HCT116 (cell line): ENCODE results near the gene ASPG. TPM values are rescaled to one million over a fixed set of nuclear protein-coding genes. Genes with fewer than 3 reads are reported as not detected.

Experiments
- ATAC-seq: fragments of 200-7000 bp; cut with Tn5 transposase; 2 replicates; pipeline ENCODE4 v1.9.1; 2020; ENCODE audit warnings: mild to moderate bottlenecking, moderate library complexity
- BruUV-seq: library from RNA; stranded (reverse); fragments of 400-500 nt; replicated peaks from 2 replicates; lab custom pipeline; 2021; lab: Mats Ljungman, UMichigan
- CTCF ChIA-PET: fragments of 300-600 bp; sonication (Branson Sonifier 250); formaldehyde crosslinking; loops from one replicate; lab custom pipeline; 2021; ENCODE audit warnings: antibody characterized with exemption; lab: Charles Lee
- POLR2A ChIA-PET: fragments of 300-600, 350-600 bp; sonication (Branson Sonifier 250); formaldehyde crosslinking; loops from one replicate; lab custom pipeline; 2021; ENCODE audit warnings: antibody characterized with exemption; lab: Charles Lee
- RAD21 ChIA-PET, 2 experiments: fragments of 300-600 bp; sonication (Branson Sonifier 250); formaldehyde crosslinking; loops; one replicate each; lab custom pipeline; 2023; ENCODE audit warnings: low total read pairs in 2 of 2; ENCODE audit not compliant: uncharacterized antibody in 2 of 2, unreplicated experiment in 2 of 2, low non-redundant PET in 1 of 2; lab: Charles Lee
- DNase-seq: peaks from one replicate; pipeline ENCODE4 v3.0.0-alpha.2; 2010; ENCODE audit warnings: low read depth, low spot score
- H2AFZ ChIP-seq: fragments of 200-600 bp; shearing (Covaris generic), sonication (generic); 2 replicates; pipeline ENCODE4 v1.6.1; 2017; ENCODE audit warnings: low read depth, mixed run types, mixed read lengths, antibody characterized with exemption, low read length; ENCODE audit not compliant: poor library complexity, severe bottlenecking
- H3K27ac ChIP-seq: 2 replicates; pipeline ENCODE4 v1.5.1; 2012; ENCODE audit warnings: low read depth, low read length
- H3K27me3 ChIP-seq: fragments of 200-600 bp; sonication (generic); 2 replicates; pipeline ENCODE4 v1.6.1; 2016; ENCODE audit warnings: mixed run types, low read length, mixed read lengths; ENCODE audit not compliant: insufficient read depth
- H3K36me3 ChIP-seq, 2 experiments: fragments of 200-500 bp in 1 of 2; fragments of 200-600 bp in 1 of 2; sonication (Bioruptor generic) in 1 of 2; sonication (generic) in 1 of 2; 2 replicates each; pipeline versions ENCODE4 v1.5.1 to v1.6.1; 2014 to 2016; ENCODE audit warnings: low read length in 2 of 2, inconsistent platforms in 1 of 2, mixed read lengths in 1 of 2, mixed run types in 1 of 2; ENCODE audit not compliant: insufficient read depth in 2 of 2, control insufficient read depth in 1 of 2
- H3K4me1 ChIP-seq, 2 experiments: fragments of 200-600 bp in 1 of 2; sonication (generic) in 1 of 2; 2 replicates each; pipeline versions ENCODE4 v1.5.1 to v1.6.1; 2012 to 2017; ENCODE audit warnings: low read length in 2 of 2, inconsistent platforms in 1 of 2, mild to moderate bottlenecking in 1 of 2, mixed read lengths in 1 of 2, mixed run types in 1 of 2, moderate library complexity in 1 of 2; ENCODE audit not compliant: insufficient read depth in 2 of 2, control insufficient read depth in 1 of 2
- H3K4me2 ChIP-seq: fragments of 200-600 bp; sonication (generic); 2 replicates; pipeline ENCODE4 v1.6.1; 2017; ENCODE audit warnings: mixed run types, low read length, mixed read lengths
- H3K4me3 ChIP-seq, 2 experiments: fragments of 200-600 bp in 1 of 2; sonication (generic) in 1 of 2; replicated peaks in 1 of 2; 2 replicates each; pipeline ENCODE4 v1.5.1; 2011 to 2016; ENCODE audit warnings: low read length in 2 of 2, control low read depth in 1 of 2, low read depth in 1 of 2, mild to moderate bottlenecking in 1 of 2, mixed read lengths in 1 of 2, mixed run types in 1 of 2
- H3K79me2 ChIP-seq: fragments of 200-600 bp; sonication (generic); 2 replicates; pipeline ENCODE4 v1.6.1; 2017; ENCODE audit warnings: mild to moderate bottlenecking, mixed run types, low read length, moderate library complexity, mixed read lengths; ENCODE audit not compliant: insufficient read depth
- H3K9ac ChIP-seq: fragments of 200-600 bp; sonication (generic); 2 replicates; pipeline ENCODE4 v1.6.1; 2016; ENCODE audit warnings: low read length, mixed read lengths
- H3K9me2 ChIP-seq: fragments of 200-600 bp; sonication (generic), shearing (Covaris generic); 2 replicates; pipeline ENCODE4 v1.6.1; 2017; ENCODE audit warnings: mixed run types, mild to moderate bottlenecking, moderate library complexity; ENCODE audit not compliant: insufficient read depth
- H3K9me3 ChIP-seq, 2 experiments: fragments of 200-500 bp in 1 of 2; fragments of 200-600 bp in 1 of 2; sonication (Bioruptor generic) in 1 of 2; sonication (generic) in 1 of 2; 2 replicates each; pipeline ENCODE4 v1.6.1; 2014 to 2017; ENCODE audit warnings: low read length in 2 of 2, mixed read lengths in 2 of 2, inconsistent platforms in 1 of 2, low read depth in 1 of 2, mild to moderate bottlenecking in 1 of 2, mixed run types in 1 of 2, moderate library complexity in 1 of 2; ENCODE audit not compliant: control insufficient read depth in 1 of 2, insufficient read depth in 1 of 2
- H4K20me1 ChIP-seq: fragments of 200-600 bp; sonication (generic), shearing (Covaris generic); 2 replicates; pipeline ENCODE4 v1.6.1; 2017; ENCODE audit warnings: mixed run types, mild to moderate bottlenecking, moderate library complexity; ENCODE audit not compliant: insufficient read depth
- CBX3 ChIP-seq: IDR thresholded peaks from 2 replicates; pipeline ENCODE4 v1.6.1; 2012; ENCODE audit warnings: low read depth
- CEBPB ChIP-seq: IDR thresholded peaks from 2 replicates; pipeline ENCODE4 v1.6.1; 2012; ENCODE audit warnings: low read depth
- EGR1 ChIP-seq: IDR thresholded peaks from 2 replicates; pipeline ENCODE4 v1.6.1; 2012; ENCODE audit warnings: low read depth
- ELF1 ChIP-seq: IDR thresholded peaks from 2 replicates; pipeline ENCODE4 v1.6.1; 2012; ENCODE audit warnings: low read depth, borderline replicate concordance
- EZH2phosphoT487 ChIP-seq: fragments of 200-600 bp; IDR thresholded peaks from 2 replicates; pipeline ENCODE4 v1.6.1; 2018; ENCODE audit warnings: antibody characterized with exemption, borderline replicate concordance
- FOSL1 ChIP-seq: IDR thresholded peaks from 2 replicates; pipeline ENCODE4 v1.6.1; 2012; ENCODE audit warnings: low read depth
- RAD21 ChIP-seq: IDR thresholded peaks from 2 replicates; pipeline ENCODE4 v1.6.1; 2012; ENCODE audit warnings: low read depth, mild to moderate bottlenecking
- SIN3A ChIP-seq: IDR thresholded peaks from 2 replicates; pipeline ENCODE4 v1.6.1; 2012; ENCODE audit warnings: low read depth
- SP1 ChIP-seq: IDR thresholded peaks from 2 replicates; pipeline ENCODE4 v1.6.1; 2012; ENCODE audit warnings: low read depth
- SRF ChIP-seq: IDR thresholded peaks from 2 replicates; pipeline ENCODE4 v1.6.1; 2012; ENCODE audit warnings: low read depth
- TCF7L2 ChIP-seq: IDR thresholded peaks from 2 replicates; pipeline ENCODE4 v1.7.0; 2011; ENCODE audit warnings: borderline replicate concordance, inconsistent platforms; ENCODE audit not compliant: insufficient read depth, insufficient read length; ENCODE audit errors: extremely low read depth
- ZFX ChIP-seq: fragments of 450-650 bp; IDR thresholded peaks from 2 replicates; pipeline ENCODE4 v1.6.1; 2017
- ZNF274 ChIP-seq: fragments of 200-500 bp; sonication (Bioruptor generic); IDR thresholded peaks from 2 replicates; pipeline ENCODE4 v1.6.1; 2014; ENCODE audit warnings: mild to moderate bottlenecking, low read depth, low read length, inconsistent platforms
- intact Hi-C: fragments of 100-400 bp; cut with micrococcal nuclease; formaldehyde crosslinking; loops from 2 replicates; pipeline ENCODE4 v1.10.0; 2022
- total RNA-seq: library from RNA; stranded (reverse); gene quantifications from one replicate; pipeline ENCODE4 v1.2.1, GENCODE V29; 2021; ENCODE audit not compliant: unreplicated experiment
- TF ChIP-seq, protein P1 (sequence below): IDR thresholded peaks from 2 replicates; pipeline ENCODE4 v1.6.1; 2012
- TF ChIP-seq, protein P2 (sequence below): IDR thresholded peaks from 2 replicates; pipeline ENCODE4 v1.6.1; 2011; ENCODE audit warnings: mild to moderate bottlenecking, low read length, moderate library complexity; ENCODE audit not compliant: insufficient replicate concordance; ENCODE audit errors: extremely low read depth
- TF ChIP-seq, protein P3 (sequence below), 3 experiments: fragments of 200-600 bp in 1 of 3; sonication (generic) in 1 of 3; IDR thresholded peaks in 2 of 3; conservative IDR thresholded peaks in 1 of 3; 2 replicates each; pipeline ENCODE4 v1.5.1; 2012 to 2017; ENCODE audit warnings: low read depth in 2 of 3, low read length in 2 of 3, antibody characterized with exemption in 1 of 3, borderline replicate concordance in 1 of 3, control low read depth in 1 of 3, mild to moderate bottlenecking in 1 of 3, mixed read lengths in 1 of 3, mixed run types in 1 of 3, moderate library complexity in 1 of 3; ENCODE audit not compliant: insufficient read depth in 1 of 3
- TF ChIP-seq, protein P4 (sequence below): IDR thresholded peaks from 2 replicates; pipeline ENCODE4 v1.6.1; 2012; ENCODE audit warnings: low read depth
- TF ChIP-seq, protein P5 (sequence below): IDR thresholded peaks from 2 replicates; pipeline ENCODE4 v1.6.1; 2012

The ASPG gene
- total RNA-seq, 1 experiment from 2014 or later = not detected

DNA sequence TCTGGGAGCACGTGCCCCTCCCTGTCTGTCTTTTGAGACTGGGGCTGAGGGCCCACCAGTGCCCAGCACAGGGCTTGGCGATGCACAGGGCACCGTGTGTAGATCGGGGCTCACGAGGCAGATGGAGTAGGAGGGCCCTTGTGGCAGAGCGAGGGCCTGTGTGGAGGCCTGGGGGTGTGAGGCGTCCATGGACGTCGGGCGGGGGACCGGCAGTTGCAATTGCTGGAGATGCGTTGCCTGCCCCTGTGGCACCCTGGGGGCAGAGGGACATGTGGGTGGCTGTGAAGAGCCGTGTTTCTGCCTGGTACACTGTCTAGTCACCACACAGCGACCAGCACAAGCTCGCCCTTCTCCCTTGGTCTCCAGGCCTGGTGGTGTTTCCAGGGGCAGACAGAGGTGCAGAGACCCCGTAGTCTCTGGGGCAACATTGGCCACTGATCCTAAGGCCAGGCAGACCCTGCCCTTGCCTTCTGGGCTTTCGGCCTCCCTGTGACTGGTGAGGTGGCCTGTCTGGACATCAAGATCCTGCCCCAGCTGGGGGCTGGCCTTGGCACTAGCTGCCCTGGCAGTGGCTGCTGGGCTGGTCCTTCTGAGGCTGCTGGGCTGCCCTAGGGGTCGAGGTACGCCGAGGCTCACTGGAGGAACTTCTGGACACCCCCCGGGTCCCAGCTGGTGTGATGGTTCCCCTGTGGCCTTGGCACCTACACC lies 67.3 kb downstream of the ASPG start:
- ChIA-PET RAD21 (interaction anchor here in 1 of 2 experiments (0.6 kb wide), 1 partner anchor 36 kb away, joined by 6 read pairs; no protein-coding TSS in a partner anchor), CTCF (no interaction called here), POLR2A (no interaction called here)
- intact Hi-C loops = no loop called here
- H3K9ac ChIP-seq = no peak overlapping the region
- H3K4me3 ChIP-seq = no peak overlapping the region
- BruUV-seq = no TSS peak
- TF ChIP-seq, protein P1, sequence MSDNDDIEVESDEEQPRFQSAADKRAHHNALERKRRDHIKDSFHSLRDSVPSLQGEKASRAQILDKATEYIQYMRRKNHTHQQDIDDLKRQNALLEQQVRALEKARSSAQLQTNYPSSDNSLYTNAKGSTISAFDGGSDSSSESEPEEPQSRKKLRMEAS = no peak
- TF ChIP-seq SIN3A (no peak), CEBPB (no peak), RAD21 (no peak), ZFX (no peak), TCF7L2 (no peak), SRF (no peak), EZH2phosphoT487 (no peak), FOSL1 (no peak), ELF1 (no peak), ZNF274 (no peak), CBX3 (no peak), EGR1 (no peak), SP1 (no peak)
- TF ChIP-seq, protein P2, sequence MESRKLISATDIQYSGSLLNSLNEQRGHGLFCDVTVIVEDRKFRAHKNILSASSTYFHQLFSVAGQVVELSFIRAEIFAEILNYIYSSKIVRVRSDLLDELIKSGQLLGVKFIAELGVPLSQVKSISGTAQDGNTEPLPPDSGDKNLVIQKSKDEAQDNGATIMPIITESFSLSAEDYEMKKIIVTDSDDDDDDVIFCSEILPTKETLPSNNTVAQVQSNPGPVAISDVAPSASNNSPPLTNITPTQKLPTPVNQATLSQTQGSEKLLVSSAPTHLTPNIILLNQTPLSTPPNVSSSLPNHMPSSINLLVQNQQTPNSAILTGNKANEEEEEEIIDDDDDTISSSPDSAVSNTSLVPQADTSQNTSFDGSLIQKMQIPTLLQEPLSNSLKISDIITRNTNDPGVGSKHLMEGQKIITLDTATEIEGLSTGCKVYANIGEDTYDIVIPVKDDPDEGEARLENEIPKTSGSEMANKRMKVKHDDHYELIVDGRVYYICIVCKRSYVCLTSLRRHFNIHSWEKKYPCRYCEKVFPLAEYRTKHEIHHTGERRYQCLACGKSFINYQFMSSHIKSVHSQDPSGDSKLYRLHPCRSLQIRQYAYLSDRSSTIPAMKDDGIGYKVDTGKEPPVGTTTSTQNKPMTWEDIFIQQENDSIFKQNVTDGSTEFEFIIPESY = no peak
- TF ChIP-seq, protein P3, sequence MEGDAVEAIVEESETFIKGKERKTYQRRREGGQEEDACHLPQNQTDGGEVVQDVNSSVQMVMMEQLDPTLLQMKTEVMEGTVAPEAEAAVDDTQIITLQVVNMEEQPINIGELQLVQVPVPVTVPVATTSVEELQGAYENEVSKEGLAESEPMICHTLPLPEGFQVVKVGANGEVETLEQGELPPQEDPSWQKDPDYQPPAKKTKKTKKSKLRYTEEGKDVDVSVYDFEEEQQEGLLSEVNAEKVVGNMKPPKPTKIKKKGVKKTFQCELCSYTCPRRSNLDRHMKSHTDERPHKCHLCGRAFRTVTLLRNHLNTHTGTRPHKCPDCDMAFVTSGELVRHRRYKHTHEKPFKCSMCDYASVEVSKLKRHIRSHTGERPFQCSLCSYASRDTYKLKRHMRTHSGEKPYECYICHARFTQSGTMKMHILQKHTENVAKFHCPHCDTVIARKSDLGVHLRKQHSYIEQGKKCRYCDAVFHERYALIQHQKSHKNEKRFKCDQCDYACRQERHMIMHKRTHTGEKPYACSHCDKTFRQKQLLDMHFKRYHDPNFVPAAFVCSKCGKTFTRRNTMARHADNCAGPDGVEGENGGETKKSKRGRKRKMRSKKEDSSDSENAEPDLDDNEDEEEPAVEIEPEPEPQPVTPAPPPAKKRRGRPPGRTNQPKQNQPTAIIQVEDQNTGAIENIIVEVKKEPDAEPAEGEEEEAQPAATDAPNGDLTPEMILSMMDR (IDR thresholded peaks at IDR 0.05 in 2 of 3, conservative IDR thresholded peaks at IDR 0.05 in 1 of 3; ENCODE audit: borderline replicate concordance in 1 of 3, insufficient read depth in 1 of 3, low read depth in 2 of 3, low read length in 2 of 3) = no peak
- TF ChIP-seq, protein P4, sequence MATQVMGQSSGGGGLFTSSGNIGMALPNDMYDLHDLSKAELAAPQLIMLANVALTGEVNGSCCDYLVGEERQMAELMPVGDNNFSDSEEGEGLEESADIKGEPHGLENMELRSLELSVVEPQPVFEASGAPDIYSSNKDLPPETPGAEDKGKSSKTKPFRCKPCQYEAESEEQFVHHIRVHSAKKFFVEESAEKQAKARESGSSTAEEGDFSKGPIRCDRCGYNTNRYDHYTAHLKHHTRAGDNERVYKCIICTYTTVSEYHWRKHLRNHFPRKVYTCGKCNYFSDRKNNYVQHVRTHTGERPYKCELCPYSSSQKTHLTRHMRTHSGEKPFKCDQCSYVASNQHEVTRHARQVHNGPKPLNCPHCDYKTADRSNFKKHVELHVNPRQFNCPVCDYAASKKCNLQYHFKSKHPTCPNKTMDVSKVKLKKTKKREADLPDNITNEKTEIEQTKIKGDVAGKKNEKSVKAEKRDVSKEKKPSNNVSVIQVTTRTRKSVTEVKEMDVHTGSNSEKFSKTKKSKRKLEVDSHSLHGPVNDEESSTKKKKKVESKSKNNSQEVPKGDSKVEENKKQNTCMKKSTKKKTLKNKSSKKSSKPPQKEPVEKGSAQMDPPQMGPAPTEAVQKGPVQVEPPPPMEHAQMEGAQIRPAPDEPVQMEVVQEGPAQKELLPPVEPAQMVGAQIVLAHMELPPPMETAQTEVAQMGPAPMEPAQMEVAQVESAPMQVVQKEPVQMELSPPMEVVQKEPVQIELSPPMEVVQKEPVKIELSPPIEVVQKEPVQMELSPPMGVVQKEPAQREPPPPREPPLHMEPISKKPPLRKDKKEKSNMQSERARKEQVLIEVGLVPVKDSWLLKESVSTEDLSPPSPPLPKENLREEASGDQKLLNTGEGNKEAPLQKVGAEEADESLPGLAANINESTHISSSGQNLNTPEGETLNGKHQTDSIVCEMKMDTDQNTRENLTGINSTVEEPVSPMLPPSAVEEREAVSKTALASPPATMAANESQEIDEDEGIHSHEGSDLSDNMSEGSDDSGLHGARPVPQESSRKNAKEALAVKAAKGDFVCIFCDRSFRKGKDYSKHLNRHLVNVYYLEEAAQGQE = no peak
- TF ChIP-seq, protein P5, sequence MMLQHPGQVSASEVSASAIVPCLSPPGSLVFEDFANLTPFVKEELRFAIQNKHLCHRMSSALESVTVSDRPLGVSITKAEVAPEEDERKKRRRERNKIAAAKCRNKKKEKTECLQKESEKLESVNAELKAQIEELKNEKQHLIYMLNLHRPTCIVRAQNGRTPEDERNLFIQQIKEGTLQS = no peak
- DNase-seq (no peak), ATAC-seq (no peak)
- no peaks in the 10 kb centered on the region for H3K9me3 ChIP-seq
- peaks cover 11 to 18% of the 10 kb centered on the region in 2 experiments for H3K4me1 ChIP-seq
- H2AFZ ChIP-seq = no peak overlapping the region
- no peaks in the 10 kb centered on the region; a peak in 1 of 4 replicates for H3K36me3 ChIP-seq
- no peaks in the 10 kb centered on the region for H3K27me3 ChIP-seq
- no peak overlapping the region for H3K27ac ChIP-seq
- no peaks in the 10 kb centered on the region for H3K9me2 ChIP-seq
- no peaks in the 10 kb centered on the region for H4K20me1 ChIP-seq
- peaks cover 9% of the 10 kb centered on the region; the same call in 1 of the 2 replicates for H3K79me2 ChIP-seq
- H3K4me2 ChIP-seq = no peak overlapping the region
